ENCODE data around the gene AHNAK2.

Gene AHNAK2

DNA sequence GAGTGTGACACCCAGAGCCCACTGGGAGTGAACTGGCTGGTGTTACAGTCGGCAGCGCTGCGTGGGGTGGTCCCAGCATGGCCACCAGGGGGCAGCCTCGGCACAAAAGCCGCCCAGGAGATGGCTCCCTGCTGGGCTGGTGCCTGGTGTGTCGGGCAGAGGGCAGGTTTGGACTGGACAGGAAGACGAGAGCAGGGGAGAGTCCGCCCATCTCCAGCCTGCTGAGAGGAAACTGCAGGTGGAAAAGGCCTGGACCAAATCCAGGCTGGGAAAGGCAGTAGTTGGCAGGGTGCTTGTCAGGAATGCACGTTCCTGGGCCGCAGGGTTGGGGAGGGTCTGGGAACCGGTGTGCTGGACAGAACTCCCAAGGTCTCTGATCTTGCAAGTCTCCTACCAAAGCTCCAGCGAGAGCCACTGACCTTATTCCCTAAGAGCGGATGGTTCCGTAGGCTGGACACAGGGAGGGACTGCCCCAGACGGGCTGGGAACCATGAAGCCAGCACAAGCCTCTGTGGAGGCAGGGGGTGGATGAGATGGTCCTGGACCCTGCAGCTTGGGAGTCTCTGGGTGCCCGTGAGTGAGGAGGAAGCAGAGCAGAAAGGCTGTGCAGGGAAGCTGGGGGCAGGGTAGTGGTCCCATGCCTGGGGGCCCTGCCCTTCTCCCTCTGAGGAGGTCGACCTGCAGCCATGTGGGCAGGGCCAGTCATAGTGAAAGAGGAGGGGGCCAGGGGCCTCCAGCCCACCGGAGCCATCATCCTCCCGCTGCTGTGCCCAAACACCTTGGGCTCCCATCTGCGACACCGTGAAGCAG lies 1.8 kb downstream of the AHNAK2 start:
- H3K4me1 Mint-ChIP-seq = peaks cover 25% of the 10 kb centered on the region
- H3K27ac Mint-ChIP-seq = no peak overlapping the region
- peak; percentile 90 for DNase-seq
- H3K9me3 Mint-ChIP-seq = no peaks in the 10 kb centered on the region
- H3K4me3 Mint-ChIP-seq = peak overlapping the region; percentile 68
- TF ChIP-seq, protein P1, sequence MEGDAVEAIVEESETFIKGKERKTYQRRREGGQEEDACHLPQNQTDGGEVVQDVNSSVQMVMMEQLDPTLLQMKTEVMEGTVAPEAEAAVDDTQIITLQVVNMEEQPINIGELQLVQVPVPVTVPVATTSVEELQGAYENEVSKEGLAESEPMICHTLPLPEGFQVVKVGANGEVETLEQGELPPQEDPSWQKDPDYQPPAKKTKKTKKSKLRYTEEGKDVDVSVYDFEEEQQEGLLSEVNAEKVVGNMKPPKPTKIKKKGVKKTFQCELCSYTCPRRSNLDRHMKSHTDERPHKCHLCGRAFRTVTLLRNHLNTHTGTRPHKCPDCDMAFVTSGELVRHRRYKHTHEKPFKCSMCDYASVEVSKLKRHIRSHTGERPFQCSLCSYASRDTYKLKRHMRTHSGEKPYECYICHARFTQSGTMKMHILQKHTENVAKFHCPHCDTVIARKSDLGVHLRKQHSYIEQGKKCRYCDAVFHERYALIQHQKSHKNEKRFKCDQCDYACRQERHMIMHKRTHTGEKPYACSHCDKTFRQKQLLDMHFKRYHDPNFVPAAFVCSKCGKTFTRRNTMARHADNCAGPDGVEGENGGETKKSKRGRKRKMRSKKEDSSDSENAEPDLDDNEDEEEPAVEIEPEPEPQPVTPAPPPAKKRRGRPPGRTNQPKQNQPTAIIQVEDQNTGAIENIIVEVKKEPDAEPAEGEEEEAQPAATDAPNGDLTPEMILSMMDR (IDR thresholded peaks at IDR 0.05) = peak; percentile 93
- no peaks in the 10 kb centered on the region for H3K36me3 Mint-ChIP-seq (ENCODE audit: low read depth)
- H3K27me3 Mint-ChIP-seq (ENCODE audit: low read depth, poor library complexity) = peaks cover 56% of the 10 kb centered on the region

DNA sequence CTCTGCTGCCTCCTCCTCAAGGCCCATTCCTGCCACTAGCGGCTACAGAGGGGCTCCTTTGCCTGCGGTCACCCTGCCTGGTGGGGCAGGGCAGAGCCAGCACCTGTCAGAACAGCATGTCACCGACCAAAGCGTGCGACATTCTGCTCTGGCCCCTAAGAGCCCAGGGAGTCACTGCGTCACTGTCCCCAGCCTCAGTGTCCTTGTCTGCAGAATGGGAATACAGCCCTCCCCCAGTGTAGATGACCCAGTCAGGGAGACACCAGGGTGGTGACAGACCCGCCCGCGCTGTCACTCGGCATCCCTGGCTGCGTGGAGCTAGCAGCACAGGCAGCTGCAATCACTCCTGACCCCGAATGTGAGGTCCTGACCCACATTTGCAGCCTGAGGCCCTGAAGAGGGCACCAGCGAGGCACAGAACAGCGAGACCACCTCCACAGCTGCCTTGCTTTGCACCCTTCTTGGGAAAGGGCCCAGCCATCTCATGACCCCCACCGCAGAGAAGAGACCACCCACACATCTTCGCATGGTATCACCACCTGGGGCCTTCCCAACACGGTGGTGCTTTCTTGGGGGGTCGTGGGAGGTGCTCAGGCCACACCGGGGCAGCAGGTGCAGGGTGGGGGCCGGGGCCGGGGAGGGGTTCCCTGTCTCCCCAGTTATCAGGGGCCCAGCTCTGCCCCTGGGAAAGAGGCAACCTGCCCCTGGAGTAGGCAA lies 2.5 kb downstream of the AHNAK2 start:
- peaks cover 25% of the 10 kb centered on the region for H3K4me1 Mint-ChIP-seq
- no peak overlapping the region for H3K27ac Mint-ChIP-seq
- no peaks in the 10 kb centered on the region for H3K36me3 Mint-ChIP-seq (ENCODE audit: low read depth)
- H3K9me3 Mint-ChIP-seq = no peaks in the 10 kb centered on the region
- no peak overlapping the region for H3K4me3 Mint-ChIP-seq
- TF ChIP-seq, protein P1 (IDR thresholded peaks at IDR 0.05) = no peak
- H3K27me3 Mint-ChIP-seq (ENCODE audit: low read depth, poor library complexity) = peaks cover 49% of the 10 kb centered on the region
- peak; percentile 43 for DNase-seq

DNA sequence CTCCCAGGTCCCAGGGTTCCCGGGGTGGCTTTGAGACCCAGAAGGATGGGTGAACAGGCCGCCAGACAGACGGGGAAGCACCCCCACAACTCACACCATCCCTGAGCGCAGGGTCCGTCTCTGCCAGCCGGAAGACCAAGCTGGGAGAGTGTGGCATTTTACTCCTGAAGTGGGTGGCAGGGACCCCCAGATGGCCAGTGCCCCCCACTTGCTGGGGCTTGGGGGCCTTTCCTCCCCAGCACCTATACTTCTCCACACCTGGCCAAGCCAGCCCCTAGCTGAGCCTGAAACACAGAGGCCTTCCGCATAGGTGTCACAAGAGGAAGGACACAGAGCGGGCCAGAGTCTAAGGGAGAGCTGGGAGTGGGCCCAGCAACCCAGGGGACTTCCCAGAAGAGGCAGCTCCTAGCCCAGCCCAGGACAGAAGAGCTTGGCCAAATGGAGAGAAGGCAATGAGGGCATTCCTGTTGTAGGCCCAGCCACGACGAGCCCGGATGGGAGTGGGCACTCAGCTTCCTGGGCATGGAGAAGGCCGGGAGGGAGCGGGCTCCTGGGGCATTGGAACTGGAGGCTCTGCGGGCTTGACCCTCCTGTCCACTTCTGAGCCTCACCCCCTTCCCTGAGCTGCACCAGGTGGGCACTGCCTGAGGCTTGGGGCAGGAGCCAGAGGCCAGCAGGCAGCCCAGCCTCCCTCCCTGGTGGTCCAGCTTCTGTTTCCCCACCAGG lies 3.3 kb downstream of the AHNAK2 start:
- no peaks in the 10 kb centered on the region for H3K9me3 Mint-ChIP-seq
- TF ChIP-seq, protein P1 (IDR thresholded peaks at IDR 0.05) = no peak
- no peaks in the 10 kb centered on the region for H3K36me3 Mint-ChIP-seq (ENCODE audit: low read depth)
- peaks cover 41% of the 10 kb centered on the region for H3K27me3 Mint-ChIP-seq (ENCODE audit: low read depth, poor library complexity)
- no peak for DNase-seq
- peaks cover 22% of the 10 kb centered on the region for H3K4me1 Mint-ChIP-seq
- no peak overlapping the region for H3K4me3 Mint-ChIP-seq
- no peak overlapping the region for H3K27ac Mint-ChIP-seq

DNA sequence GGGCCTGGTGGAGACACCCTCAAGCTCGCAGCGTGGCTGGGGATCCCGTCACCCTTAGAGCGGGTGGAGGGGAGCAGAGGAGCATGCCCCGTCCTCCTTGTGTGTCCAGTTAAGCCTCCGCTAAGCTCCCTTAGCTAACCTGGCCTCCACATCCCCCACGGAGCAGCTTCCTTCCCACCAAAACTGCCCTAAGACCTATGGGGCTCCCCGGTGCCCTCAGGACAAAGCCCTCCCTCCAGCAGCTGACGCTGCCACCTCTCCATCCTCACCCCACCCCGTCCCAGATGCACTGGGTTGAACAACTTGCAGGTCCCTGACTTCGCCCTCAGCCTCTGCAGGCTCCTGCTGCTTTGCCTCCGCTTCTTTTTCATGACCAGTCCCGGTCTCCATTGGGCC lies 4.0 kb downstream of the AHNAK2 start:
- H3K36me3 Mint-ChIP-seq (ENCODE audit: low read depth) = no peaks in the 10 kb centered on the region
- TF ChIP-seq, protein P1 (IDR thresholded peaks at IDR 0.05) = no peak
- peaks cover 23% of the 10 kb centered on the region for H3K4me1 Mint-ChIP-seq
- no peaks in the 10 kb centered on the region for H3K9me3 Mint-ChIP-seq
- H3K27me3 Mint-ChIP-seq (ENCODE audit: low read depth, poor library complexity) = peaks cover 35% of the 10 kb centered on the region
- DNase-seq = no peak
- no peak overlapping the region for H3K4me3 Mint-ChIP-seq
- H3K27ac Mint-ChIP-seq = no peak overlapping the region

DNA sequence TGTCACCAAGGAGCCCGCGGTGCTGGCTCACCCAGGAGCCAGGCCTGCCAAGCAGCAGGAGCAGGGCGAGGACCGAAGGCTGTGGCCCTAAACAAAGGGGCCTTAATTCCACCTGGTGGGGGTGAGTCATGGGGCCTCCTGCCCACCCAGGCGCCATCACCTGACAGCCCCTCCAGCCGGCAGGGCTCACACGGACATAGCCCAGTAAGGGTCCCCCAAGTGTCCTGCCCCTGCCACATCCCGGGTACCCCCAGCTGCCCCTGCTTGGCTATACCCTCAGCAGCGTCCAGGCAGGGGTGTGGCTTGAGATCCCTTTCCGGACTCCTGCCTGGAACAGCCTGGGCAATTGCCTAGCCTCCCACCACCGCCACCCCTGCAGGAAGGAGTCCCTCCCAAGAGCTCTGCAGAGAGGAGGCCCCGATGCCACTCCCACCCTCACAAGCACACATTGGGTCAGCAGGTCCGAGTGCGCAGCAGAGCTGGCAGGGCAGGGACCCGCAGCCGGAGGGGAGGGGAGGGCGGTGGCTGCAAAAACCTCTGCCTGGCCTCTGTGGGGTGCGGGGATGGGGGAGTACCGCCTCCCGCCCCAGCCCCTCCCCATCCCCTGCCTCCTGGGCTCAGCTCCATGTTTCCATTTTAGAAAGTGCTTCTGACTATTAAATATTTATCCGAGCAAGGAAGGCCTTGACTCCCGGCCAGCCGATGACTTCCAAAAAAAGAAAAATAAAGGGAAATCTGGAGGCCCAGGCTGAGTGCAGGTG lies 4.6 kb downstream of the AHNAK2 start:
- Mint-ChIP-seq H3K27me3 (ENCODE audit: low read depth, poor library complexity) (peaks cover 31% of the 10 kb centered on the region), H3K4me3 (no peak overlapping the region), H3K9me3 (no peaks in the 10 kb centered on the region), H3K4me1 (peaks cover 23% of the 10 kb centered on the region), H3K27ac (no peak overlapping the region), H3K36me3 (ENCODE audit: low read depth) (no peaks in the 10 kb centered on the region)
- TF ChIP-seq, protein P1 (IDR thresholded peaks at IDR 0.05) = no peak
- no peak for DNase-seq

Data from nephron progenitor cell (in vitro differentiated cells).